HEK293 (cell line): ENCODE measurements around the gene OSCP1.
A peak's percentile ranks its signal among the peaks of the same experiment; 100 is the strongest.

Source experiments
- EGR2 ChIP-seq: fragments of 450-650 bp; formaldehyde crosslinking; IDR thresholded peaks from 2 replicates; pipeline ENCODE4 v1.5.1; 2016; ENCODE audit warnings: low read depth, missing biosample characterization, missing genetic modification characterization
- HOXC10 ChIP-seq: sonication (generic); formaldehyde crosslinking; IDR thresholded peaks from 2 replicates; pipeline ENCODE4 v1.8.1; 2023; ENCODE audit warnings: mild to moderate bottlenecking, missing genetic modification reagents
- HOXD13 ChIP-seq: sonication (generic); formaldehyde crosslinking; IDR thresholded peaks from 2 replicates; pipeline ENCODE4 v1.8.0; 2022; ENCODE audit warnings: missing genetic modification reagents, borderline replicate concordance
- KLF7 ChIP-seq: fragments of 450-650 bp; formaldehyde crosslinking; IDR thresholded peaks from 2 replicates; pipeline ENCODE4 v1.5.1; 2016; ENCODE audit warnings: missing biosample characterization, missing genetic modification characterization, borderline replicate concordance
- RBAK ChIP-seq: fragments of 450-650 bp; formaldehyde crosslinking; IDR thresholded peaks from 2 replicates; pipeline ENCODE4 v1.5.1; 2016; ENCODE audit warnings: missing biosample characterization, missing genetic modification characterization
- SCRT1 ChIP-seq: fragments of 450-650 bp; formaldehyde crosslinking; IDR thresholded peaks from 2 replicates; pipeline ENCODE4 v1.5.1; 2016; ENCODE audit warnings: missing biosample characterization, missing genetic modification characterization, borderline replicate concordance
- SCRT2 ChIP-seq: fragments of 450-650 bp; formaldehyde crosslinking; IDR thresholded peaks from 2 replicates; pipeline ENCODE4 v1.5.1; 2016; ENCODE audit warnings: missing biosample characterization, missing genetic modification characterization
- YY2 ChIP-seq: fragments of 450-650 bp; formaldehyde crosslinking; IDR thresholded peaks from 2 replicates; pipeline ENCODE4 v1.5.1; 2016; ENCODE audit warnings: missing biosample characterization, missing genetic modification characterization
- ZFHX2 ChIP-seq: fragments of 450-650 bp; formaldehyde crosslinking; conservative IDR thresholded peaks from 2 replicates; pipeline ENCODE4 v1.5.1; 2016; ENCODE audit warnings: missing biosample characterization, missing genetic modification characterization
- ZNF146 ChIP-seq: fragments of 450-650 bp; formaldehyde crosslinking; IDR thresholded peaks from 2 replicates; pipeline ENCODE4 v1.5.1; 2016; ENCODE audit warnings: missing biosample characterization, missing genetic modification characterization
- ZNF155 ChIP-seq: fragments of 450-650 bp; formaldehyde crosslinking; IDR thresholded peaks from 2 replicates; pipeline ENCODE4 v1.5.1; 2016; ENCODE audit warnings: missing biosample characterization, missing genetic modification characterization
- ZNF239 ChIP-seq: fragments of 450-650 bp; formaldehyde crosslinking; IDR thresholded peaks from 2 replicates; pipeline ENCODE4 v1.5.1; 2016; ENCODE audit warnings: missing biosample characterization, missing genetic modification characterization
- ZNF266 ChIP-seq: fragments of 450-650 bp; formaldehyde crosslinking; IDR thresholded peaks from 2 replicates; pipeline ENCODE4 v1.5.1; 2016; ENCODE audit warnings: missing biosample characterization, missing genetic modification characterization, low read depth
- ZNF311 ChIP-seq: fragments of 450-650 bp; formaldehyde crosslinking; IDR thresholded peaks from 2 replicates; pipeline ENCODE4 v1.5.1; 2017; ENCODE audit warnings: missing biosample characterization, missing genetic modification characterization, borderline replicate concordance
- ZNF335 ChIP-seq: fragments of 450-650 bp; formaldehyde crosslinking; conservative IDR thresholded peaks from 2 replicates; pipeline ENCODE4 v1.5.1; 2016; ENCODE audit warnings: missing biosample characterization, missing genetic modification characterization
- ZNF473 ChIP-seq: fragments of 450-650 bp; formaldehyde crosslinking; IDR thresholded peaks from 2 replicates; pipeline ENCODE4 v1.5.1; 2017; ENCODE audit warnings: missing biosample characterization, missing genetic modification characterization
- ZNF521 ChIP-seq: fragments of 450-650 bp; formaldehyde crosslinking; IDR thresholded peaks from 2 replicates; pipeline ENCODE4 v1.5.1; 2017; ENCODE audit warnings: missing biosample characterization, mild to moderate bottlenecking, missing genetic modification characterization
- ZNF548 ChIP-seq: fragments of 450-650 bp; formaldehyde crosslinking; IDR thresholded peaks from 2 replicates; pipeline ENCODE4 v1.5.1; 2016; ENCODE audit warnings: missing biosample characterization, missing genetic modification characterization
- ZNF623 ChIP-seq: fragments of 450-650 bp; formaldehyde crosslinking; IDR thresholded peaks from 2 replicates; pipeline ENCODE4 v1.5.1; 2016; ENCODE audit warnings: missing biosample characterization, missing genetic modification characterization
- ZNF624 ChIP-seq: fragments of 450-650 bp; formaldehyde crosslinking; IDR thresholded peaks from 2 replicates; pipeline ENCODE4 v1.5.1; 2017; ENCODE audit warnings: missing biosample characterization, missing genetic modification characterization
- ZNF658 ChIP-seq: fragments of 450-650 bp; formaldehyde crosslinking; IDR thresholded peaks from 2 replicates; pipeline ENCODE4; 2016; ENCODE audit warnings: missing biosample characterization, missing genetic modification characterization
- ZNF777 ChIP-seq: fragments of 450-650 bp; formaldehyde crosslinking; IDR thresholded peaks from 2 replicates; pipeline ENCODE4 v1.5.1; 2017; ENCODE audit warnings: missing biosample characterization, missing genetic modification characterization, borderline replicate concordance
- ZSCAN30 ChIP-seq: fragments of 450-650 bp; IDR thresholded peaks from 2 replicates; pipeline ENCODE4 v1.5.1; 2018; ENCODE audit warnings: missing biosample characterization, mild to moderate bottlenecking, missing genetic modification characterization, moderate library complexity
- ZXDB ChIP-seq: fragments of 450-650 bp; formaldehyde crosslinking; IDR thresholded peaks from 2 replicates; pipeline ENCODE4 v1.5.1; 2016; ENCODE audit warnings: missing biosample characterization, missing genetic modification characterization
- TF ChIP-seq, protein P1 (sequence below): fragments of 450-650 bp; formaldehyde crosslinking; IDR thresholded peaks from 2 replicates; pipeline ENCODE4 v1.5.1; 2017; ENCODE audit warnings: missing biosample characterization, mild to moderate bottlenecking, missing genetic modification characterization, moderate library complexity
- TF ChIP-seq, protein P2 (sequence below): fragments of 450-650 bp; formaldehyde crosslinking; IDR thresholded peaks from 2 replicates; pipeline ENCODE4 v1.5.1; 2016; ENCODE audit warnings: missing biosample characterization, missing genetic modification characterization
- TF ChIP-seq, protein P3 (sequence below): fragments of 450-650 bp; formaldehyde crosslinking; IDR thresholded peaks from 2 replicates; pipeline ENCODE4 v1.5.1; 2017; ENCODE audit warnings: missing biosample characterization, missing genetic modification characterization
- TF ChIP-seq, protein P4 (sequence below): fragments of 450-650 bp; formaldehyde crosslinking; IDR thresholded peaks from 2 replicates; pipeline ENCODE4 v1.5.1; 2016; ENCODE audit warnings: missing biosample characterization, missing genetic modification characterization
- TF ChIP-seq, protein P5 (sequence below): fragments of 450-650 bp; formaldehyde crosslinking; IDR thresholded peaks from 2 replicates; pipeline ENCODE4 v1.5.1; 2016; ENCODE audit warnings: missing biosample characterization, missing genetic modification characterization, low read depth

OSCP1 gene

DNA sequence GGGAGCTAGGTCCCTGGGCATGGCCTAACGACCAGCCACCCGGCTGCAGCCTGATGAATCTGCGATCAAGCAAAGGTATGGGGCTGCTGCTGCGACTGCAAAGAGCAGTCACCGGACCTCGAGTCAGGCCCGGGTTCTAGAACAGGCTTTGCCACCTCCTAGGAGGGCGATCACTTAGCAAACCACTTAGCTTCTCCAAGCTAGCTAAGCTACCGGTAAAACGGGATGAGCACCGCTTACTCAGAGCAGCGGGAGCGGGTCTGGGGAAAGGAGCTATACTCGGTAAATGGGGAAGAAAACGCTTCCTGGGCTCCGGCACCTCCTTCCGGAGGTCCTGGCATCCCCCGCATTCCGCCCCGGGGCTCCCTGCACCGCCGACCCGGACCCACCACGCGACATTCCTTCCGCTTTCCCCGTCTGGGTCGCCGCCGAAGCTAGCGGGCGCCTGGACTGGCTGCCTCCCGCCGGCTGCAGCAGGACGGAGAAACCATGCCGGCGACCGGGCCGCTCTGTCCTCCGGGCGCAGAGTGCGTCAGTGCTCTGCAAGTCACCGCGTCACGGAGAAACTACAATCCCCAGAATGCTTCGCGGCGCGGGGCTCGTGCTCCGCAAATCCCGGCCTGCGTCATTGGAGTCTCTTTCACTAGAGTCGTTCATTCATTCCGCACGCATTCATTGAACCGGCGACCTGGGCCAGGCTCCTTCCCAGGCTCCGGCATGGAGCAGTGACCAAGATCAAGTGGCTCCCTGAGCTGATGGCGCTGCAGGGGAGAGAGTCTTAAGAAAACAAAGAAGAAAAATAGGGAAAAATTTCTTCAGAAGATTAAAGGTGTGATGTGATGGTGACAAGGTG, 52.6 kb downstream of the OSCP1 start, which contains the start of gene LSM10 (continued):
- TF ChIP-seq, protein P1, sequence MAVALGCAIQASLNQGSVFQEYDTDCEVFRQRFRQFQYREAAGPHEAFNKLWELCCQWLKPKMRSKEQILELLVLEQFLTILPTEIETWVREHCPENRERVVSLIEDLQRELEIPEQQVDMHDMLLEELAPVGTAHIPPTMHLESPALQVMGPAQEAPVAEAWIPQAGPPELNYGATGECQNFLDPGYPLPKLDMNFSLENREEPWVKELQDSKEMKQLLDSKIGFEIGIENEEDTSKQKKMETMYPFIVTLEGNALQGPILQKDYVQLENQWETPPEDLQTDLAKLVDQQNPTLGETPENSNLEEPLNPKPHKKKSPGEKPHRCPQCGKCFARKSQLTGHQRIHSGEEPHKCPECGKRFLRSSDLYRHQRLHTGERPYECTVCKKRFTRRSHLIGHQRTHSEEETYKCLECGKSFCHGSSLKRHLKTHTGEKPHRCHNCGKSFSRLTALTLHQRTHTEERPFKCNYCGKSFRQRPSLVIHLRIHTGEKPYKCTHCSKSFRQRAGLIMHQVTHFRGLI (tag by site-specific recombination) = no peak
- peak; percentile 24; the same call in 1 of the 2 replicates for TF ChIP-seq EGR2
- TF ChIP-seq KLF7 (tag by site-specific recombination) = 0 out of 2 replicates have a peak, but pooled peaks have one; percentile 20
- TF ChIP-seq ZNF548 (tag by site-specific recombination) = no peak
- TF ChIP-seq, protein P2, sequence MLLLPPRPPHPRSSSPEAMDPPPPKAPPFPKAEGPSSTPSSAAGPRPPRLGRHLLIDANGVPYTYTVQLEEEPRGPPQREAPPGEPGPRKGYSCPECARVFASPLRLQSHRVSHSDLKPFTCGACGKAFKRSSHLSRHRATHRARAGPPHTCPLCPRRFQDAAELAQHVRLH (tag by site-specific recombination) = 0 out of 2 replicates have a peak, but pooled peaks have one; percentile 15
- TF ChIP-seq HOXD13 (CRISPR knock-in tag) = no peak
- no peak for TF ChIP-seq RBAK (tag by site-specific recombination)
- TF ChIP-seq ZFHX2 = peak; percentile 35; the same call in 1 of the 2 replicates
- no peak for TF ChIP-seq ZNF146
- no peak for TF ChIP-seq ZNF266 (tag by site-specific recombination)
- TF ChIP-seq ZXDB (tag by site-specific recombination) = peak; percentile 83; the same call in 1 of the 2 replicates
- TF ChIP-seq, protein P3, sequence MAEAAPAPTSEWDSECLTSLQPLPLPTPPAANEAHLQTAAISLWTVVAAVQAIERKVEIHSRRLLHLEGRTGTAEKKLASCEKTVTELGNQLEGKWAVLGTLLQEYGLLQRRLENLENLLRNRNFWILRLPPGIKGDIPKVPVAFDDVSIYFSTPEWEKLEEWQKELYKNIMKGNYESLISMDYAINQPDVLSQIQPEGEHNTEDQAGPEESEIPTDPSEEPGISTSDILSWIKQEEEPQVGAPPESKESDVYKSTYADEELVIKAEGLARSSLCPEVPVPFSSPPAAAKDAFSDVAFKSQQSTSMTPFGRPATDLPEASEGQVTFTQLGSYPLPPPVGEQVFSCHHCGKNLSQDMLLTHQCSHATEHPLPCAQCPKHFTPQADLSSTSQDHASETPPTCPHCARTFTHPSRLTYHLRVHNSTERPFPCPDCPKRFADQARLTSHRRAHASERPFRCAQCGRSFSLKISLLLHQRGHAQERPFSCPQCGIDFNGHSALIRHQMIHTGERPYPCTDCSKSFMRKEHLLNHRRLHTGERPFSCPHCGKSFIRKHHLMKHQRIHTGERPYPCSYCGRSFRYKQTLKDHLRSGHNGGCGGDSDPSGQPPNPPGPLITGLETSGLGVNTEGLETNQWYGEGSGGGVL (tag by site-specific recombination) = no peak
- no peak for TF ChIP-seq ZNF155 (tag by site-specific recombination)
- TF ChIP-seq ZNF624 (tag by site-specific recombination) = no peak
- TF ChIP-seq ZNF658 (tag by site-specific recombination) = no peak
- TF ChIP-seq SCRT1 (tag by site-specific recombination) = no peak
- TF ChIP-seq YY2 (tag by site-specific recombination) = 0 out of 2 replicates have a peak, but pooled peaks have one; percentile 58
- no peak for TF ChIP-seq ZNF777 (tag by site-specific recombination)
- no peak for TF ChIP-seq ZNF311 (tag by site-specific recombination)
- peak; percentile 80 for TF ChIP-seq ZSCAN30 (tag by site-specific recombination)
- no peak for TF ChIP-seq ZNF239 (tag by site-specific recombination)
- TF ChIP-seq ZNF335 (tag by site-specific recombination) = peak; percentile 98
- TF ChIP-seq HOXC10 = no peak
- no peak for TF ChIP-seq SCRT2 (tag by site-specific recombination)
- TF ChIP-seq, protein P4, sequence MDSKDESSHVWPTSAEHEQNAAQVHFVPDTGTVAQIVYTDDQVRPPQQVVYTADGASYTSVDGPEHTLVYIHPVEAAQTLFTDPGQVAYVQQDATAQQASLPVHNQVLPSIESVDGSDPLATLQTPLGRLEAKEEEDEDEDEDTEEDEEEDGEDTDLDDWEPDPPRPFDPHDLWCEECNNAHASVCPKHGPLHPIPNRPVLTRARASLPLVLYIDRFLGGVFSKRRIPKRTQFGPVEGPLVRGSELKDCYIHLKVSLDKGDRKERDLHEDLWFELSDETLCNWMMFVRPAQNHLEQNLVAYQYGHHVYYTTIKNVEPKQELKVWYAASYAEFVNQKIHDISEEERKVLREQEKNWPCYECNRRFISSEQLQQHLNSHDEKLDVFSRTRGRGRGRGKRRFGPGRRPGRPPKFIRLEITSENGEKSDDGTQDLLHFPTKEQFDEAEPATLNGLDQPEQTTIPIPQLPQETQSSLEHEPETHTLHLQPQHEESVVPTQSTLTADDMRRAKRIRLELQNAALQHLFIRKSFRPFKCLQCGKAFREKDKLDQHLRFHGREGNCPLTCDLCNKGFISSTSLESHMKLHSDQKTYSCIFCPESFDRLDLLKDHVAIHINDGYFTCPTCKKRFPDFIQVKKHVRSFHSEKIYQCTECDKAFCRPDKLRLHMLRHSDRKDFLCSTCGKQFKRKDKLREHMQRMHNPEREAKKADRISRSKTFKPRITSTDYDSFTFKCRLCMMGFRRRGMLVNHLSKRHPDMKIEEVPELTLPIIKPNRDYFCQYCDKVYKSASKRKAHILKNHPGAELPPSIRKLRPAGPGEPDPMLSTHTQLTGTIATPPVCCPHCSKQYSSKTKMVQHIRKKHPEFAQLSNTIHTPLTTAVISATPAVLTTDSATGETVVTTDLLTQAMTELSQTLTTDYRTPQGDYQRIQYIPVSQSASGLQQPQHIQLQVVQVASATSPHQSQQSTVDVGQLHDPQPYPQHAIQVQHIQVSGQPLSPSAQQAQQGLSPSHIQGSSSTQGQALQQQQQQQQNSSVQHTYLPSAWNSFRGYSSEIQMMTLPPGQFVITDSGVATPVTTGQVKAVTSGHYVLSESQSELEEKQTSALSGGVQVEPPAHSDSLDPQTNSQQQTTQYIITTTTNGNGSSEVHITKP = peak; percentile 56
- TF ChIP-seq ZNF521 (tag by site-specific recombination) = no peak
- no peak for TF ChIP-seq ZNF473 (tag by site-specific recombination)
- TF ChIP-seq ZNF623 (tag by site-specific recombination) = 0 out of 2 replicates have a peak, but pooled peaks have one; percentile 29
- TF ChIP-seq, protein P5, sequence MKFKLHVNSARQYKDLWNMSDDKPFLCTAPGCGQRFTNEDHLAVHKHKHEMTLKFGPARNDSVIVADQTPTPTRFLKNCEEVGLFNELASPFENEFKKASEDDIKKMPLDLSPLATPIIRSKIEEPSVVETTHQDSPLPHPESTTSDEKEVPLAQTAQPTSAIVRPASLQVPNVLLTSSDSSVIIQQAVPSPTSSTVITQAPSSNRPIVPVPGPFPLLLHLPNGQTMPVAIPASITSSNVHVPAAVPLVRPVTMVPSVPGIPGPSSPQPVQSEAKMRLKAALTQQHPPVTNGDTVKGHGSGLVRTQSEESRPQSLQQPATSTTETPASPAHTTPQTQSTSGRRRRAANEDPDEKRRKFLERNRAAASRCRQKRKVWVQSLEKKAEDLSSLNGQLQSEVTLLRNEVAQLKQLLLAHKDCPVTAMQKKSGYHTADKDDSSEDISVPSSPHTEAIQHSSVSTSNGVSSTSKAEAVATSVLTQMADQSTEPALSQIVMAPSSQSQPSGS (tag by site-specific recombination) = 0 out of 2 replicates have a peak, but pooled peaks have one; percentile 15
